22Rv1 (cell line): Measurements from ENCODE around the gene POTEE.
"Not testable (repeated sequence)": the region's sequence is repeated elsewhere in the genome, so short reads cannot be mapped to it uniquely, and the experiment has no call there.

Source experiments
- H3K27ac ChIP-seq: fragments of 450-650 bp; 2 replicates; pipeline ENCODE4 v1.5.1; 2017
- ZFX ChIP-seq: fragments of 450-650 bp; IDR thresholded peaks from 2 replicates; pipeline ENCODE4 v1.6.1; 2017; ENCODE audit warnings: antibody characterized with exemption, borderline replicate concordance
- TF ChIP-seq, protein P1 (sequence below): fragments of 450-650 bp; IDR thresholded peaks from 2 replicates; pipeline ENCODE4 v1.5.1; 2017; ENCODE audit warnings: mild to moderate bottlenecking

POTEE gene

DNA sequence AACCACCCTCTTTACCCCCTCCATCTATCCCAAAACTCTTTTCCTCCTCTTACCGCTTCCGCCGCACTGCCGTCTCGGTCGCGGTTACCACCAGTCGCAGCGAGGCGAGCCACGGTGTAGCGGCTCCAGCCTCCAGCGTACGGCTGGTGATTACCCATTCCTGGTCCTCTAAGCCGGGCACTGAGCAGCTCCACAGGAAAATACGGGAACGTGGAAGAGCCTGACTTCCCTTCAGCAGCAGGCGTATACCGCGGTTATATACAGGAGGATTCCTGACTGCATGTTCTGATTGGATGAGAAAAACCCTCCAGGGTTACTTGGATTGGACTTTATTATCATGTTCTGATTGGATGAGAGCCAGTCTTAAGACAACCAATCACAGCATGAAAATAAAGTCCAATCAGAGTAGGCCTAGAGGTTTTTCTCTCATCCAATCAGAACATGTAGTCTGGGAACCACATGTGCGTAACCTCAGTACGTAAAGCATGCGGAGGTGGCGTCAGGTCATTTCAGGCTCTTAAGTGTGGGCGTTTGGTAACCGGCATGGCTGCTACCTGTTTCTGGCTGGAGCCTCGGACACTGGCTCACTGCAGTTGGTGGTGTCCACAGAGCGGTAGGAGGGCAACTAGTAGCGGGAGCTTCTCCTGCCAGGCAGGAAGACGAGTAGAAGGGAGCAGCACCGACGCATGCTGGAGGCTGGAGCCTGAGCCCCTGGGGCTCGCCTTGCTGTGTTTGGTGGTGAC is at the start of gene POTEE:
Gene POTEE (plus strand): TSS at position 507 of the 743 bp plus-strand sequence. CDS start 8,867 bp downstream, outside the sequence.
- H3K27ac ChIP-seq, result not testable (repeated sequence)

- not testable (repeated sequence) for H3K27ac ChIP-seq
Observed at GRCh38 chr2:131165562-131165961, 43.8 kb upstream of the POTEE start.

GRCh38 chr2:131168538-131168937 is 40.8 kb upstream of the POTEE start:
- H3K27ac ChIP-seq, result no peak overlapping the region
- TF ChIP-seq ZFX, result no peak
- TF ChIP-seq, protein P1, sequence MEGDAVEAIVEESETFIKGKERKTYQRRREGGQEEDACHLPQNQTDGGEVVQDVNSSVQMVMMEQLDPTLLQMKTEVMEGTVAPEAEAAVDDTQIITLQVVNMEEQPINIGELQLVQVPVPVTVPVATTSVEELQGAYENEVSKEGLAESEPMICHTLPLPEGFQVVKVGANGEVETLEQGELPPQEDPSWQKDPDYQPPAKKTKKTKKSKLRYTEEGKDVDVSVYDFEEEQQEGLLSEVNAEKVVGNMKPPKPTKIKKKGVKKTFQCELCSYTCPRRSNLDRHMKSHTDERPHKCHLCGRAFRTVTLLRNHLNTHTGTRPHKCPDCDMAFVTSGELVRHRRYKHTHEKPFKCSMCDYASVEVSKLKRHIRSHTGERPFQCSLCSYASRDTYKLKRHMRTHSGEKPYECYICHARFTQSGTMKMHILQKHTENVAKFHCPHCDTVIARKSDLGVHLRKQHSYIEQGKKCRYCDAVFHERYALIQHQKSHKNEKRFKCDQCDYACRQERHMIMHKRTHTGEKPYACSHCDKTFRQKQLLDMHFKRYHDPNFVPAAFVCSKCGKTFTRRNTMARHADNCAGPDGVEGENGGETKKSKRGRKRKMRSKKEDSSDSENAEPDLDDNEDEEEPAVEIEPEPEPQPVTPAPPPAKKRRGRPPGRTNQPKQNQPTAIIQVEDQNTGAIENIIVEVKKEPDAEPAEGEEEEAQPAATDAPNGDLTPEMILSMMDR, result no peak

DNA sequence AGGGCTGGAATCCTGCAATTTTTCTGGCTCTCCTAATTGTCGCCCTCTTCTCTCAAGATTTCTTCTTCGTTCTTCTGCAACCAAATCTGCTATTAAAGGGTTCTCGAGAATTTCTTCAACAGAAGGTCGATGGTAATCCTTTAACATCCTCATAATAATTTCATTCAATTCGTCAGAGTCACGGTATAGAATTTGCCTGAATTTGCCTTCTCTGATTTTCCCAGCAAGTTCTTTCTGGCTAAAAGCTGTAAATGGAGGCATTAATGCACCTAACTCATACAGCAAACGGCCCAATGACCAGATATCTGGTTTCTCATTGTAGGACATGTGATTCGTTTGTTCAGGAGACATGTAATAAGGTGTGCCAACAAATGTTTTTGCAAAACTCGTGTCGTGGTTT is 31.3 kb upstream of the POTEE start:
- H3K27ac ChIP-seq, result not testable (repeated sequence)

- H3K27ac ChIP-seq, result not testable (repeated sequence)
Observed at GRCh38 chr2:131178721-131179418, 30.5 kb upstream of the POTEE start.

GRCh38 chr2:131181451-131181850 is 27.9 kb upstream of the POTEE start:
- H3K27ac ChIP-seq, result not testable (repeated sequence)

DNA sequence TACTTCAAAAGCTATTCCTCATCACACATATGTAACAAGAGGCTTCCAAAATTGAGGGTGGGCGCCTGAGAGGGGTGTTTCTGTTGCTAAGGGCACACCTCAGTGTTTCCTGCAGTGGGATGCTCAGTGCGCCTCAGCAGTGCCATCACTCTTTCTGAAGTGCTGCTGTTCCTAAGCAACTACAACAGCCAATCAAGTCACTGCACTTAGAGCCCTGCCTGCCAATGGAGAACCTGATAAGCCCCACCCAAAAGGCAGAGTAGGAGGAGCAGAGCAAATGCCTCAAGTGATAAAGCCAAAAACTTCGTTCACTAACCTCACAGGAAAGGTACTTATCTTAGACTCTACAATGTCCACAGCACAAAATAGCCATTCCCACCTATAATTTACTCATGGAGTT is 15.9 kb upstream of the POTEE start:
- not testable (repeated sequence) for H3K27ac ChIP-seq

DNA sequence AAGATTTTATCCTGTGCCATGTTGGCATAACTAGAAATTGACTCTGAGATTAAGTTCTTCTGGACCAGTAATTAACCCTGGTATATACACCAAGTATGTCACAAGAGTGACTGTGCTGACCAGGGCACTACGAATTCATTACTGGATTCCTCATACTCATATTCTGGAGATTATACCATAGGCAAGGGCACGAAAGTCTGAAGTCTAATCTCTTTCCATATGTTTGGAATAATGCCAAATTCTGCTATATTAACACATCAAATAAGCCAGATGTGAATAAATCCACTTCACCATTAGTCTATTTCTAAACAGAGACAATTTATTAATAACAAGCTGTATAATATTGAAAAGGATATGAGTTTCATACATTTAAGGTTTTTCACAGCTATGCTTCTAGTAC is 13.2 kb upstream of the POTEE start:
- not testable (repeated sequence) for H3K27ac ChIP-seq

- TF ChIP-seq ZFX, result no peak
- H3K27ac ChIP-seq, result no peak overlapping the region
Observed at GRCh38 chr2:131201098-131201497, 8.2 kb upstream of the POTEE start.

DNA sequence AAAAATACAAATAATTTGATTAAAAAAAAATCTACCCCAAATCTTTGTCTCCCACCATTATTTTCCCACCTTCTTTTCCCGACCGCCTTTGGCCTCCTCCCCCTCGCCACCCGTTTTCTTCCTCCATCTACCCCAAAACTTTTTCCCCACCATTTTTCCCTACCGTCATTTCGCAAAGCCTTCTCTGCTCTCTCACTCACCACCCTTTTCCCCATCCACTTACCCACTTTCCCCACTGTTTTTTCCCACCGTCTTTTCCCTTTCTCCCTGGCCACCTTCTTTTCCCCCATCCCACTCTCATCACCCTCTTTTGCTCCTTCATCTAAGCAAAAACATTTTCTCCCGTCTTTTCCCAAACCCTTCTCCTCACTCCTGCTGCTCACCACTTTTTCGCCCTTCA is 1.5 kb upstream of the POTEE start:
- H3K27ac ChIP-seq, result not testable (repeated sequence)

- H3K27ac ChIP-seq, result not testable (repeated sequence)
Observed at GRCh38 chr2:131209773-131210104, 403 bp downstream of the POTEE start.

- H3K27ac ChIP-seq, result not testable (repeated sequence)
Observed at GRCh38 chr2:131210434-131211211, 1.3 kb downstream of the POTEE start.

- not testable (repeated sequence) for H3K27ac ChIP-seq
Observed at GRCh38 chr2:131217238-131217986, 8.1 kb downstream of the POTEE start.

- not testable (repeated sequence) for H3K27ac ChIP-seq
Observed at GRCh38 chr2:131235543-131236449, 26.5 kb downstream of the POTEE start.
